HEK293T (cell line): ENCODE measurements around the gene ANKFY1.

Experiments
- ARNT ChIP-seq: fragments of 450-650 bp; IDR thresholded peaks from 2 replicates; pipeline ENCODE4 v1.6.1; 2017; ENCODE audit warnings: mild to moderate bottlenecking
- BHLHE40 ChIP-seq: fragments of 450-650 bp; IDR thresholded peaks from 2 replicates; pipeline ENCODE4 v1.6.1; 2016; ENCODE audit warnings: mild to moderate bottlenecking, moderate library complexity, borderline replicate concordance
- CTBP1 ChIP-seq: fragments of 450-650 bp; IDR thresholded peaks from 2 replicates; pipeline ENCODE4 v1.6.1; 2016; ENCODE audit warnings: borderline replicate concordance
- ELF4 ChIP-seq: fragments of 450-650 bp; IDR thresholded peaks from 2 replicates; pipeline ENCODE4 v1.6.1; 2017; ENCODE audit warnings: antibody characterized with exemption
- FOXK2 ChIP-seq: fragments of 450-650 bp; IDR thresholded peaks from 2 replicates; pipeline ENCODE4 v1.6.1; 2016; ENCODE audit warnings: mild to moderate bottlenecking
- FOXM1 ChIP-seq: fragments of 450-650 bp; IDR thresholded peaks from 2 replicates; pipeline ENCODE4 v1.6.1; 2017; ENCODE audit warnings: mild to moderate bottlenecking, borderline replicate concordance
- SP1 ChIP-seq: fragments of 450-650 bp; IDR thresholded peaks from 2 replicates; pipeline ENCODE4 v1.6.1; 2017
- SUZ12 ChIP-seq: fragments of 450-650 bp; IDR thresholded peaks from 2 replicates; pipeline ENCODE4 v1.6.1; 2016; ENCODE audit warnings: mild to moderate bottlenecking
- TARDBP ChIP-seq: fragments of 450-650 bp; IDR thresholded peaks from 2 replicates; pipeline ENCODE4 v1.6.1; 2016
- ZNF384 ChIP-seq: fragments of 450-650 bp; IDR thresholded peaks from 2 replicates; pipeline ENCODE4 v1.6.1; 2016

DNA sequence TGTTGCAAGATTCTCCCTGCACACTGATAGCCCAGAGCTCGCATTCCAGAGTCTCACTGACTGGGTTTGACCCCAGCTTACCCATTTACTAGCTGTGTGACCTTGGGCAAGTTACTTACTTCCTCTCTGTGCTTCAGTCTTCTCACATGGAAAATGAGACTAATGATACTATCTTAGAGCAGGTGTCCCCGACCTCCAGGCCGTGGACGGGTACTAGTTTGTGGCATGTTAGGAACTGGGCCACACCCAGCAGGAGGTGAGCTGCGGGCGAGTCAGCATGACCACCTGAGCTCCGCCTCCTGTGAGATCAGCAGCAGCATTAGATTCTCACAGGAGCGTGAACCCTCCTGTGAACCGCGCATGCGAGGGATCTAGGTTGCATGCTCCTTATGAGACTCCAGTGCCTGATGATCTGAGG, 15.8 kb downstream of the ANKFY1 start:
- TF ChIP-seq CTBP1: no peak
- TF ChIP-seq SP1: no peak
- TF ChIP-seq ZNF384: no peak
- TF ChIP-seq FOXM1: no peak
- no peak for TF ChIP-seq TARDBP
- TF ChIP-seq BHLHE40: no peak
- TF ChIP-seq ARNT: no peak
- TF ChIP-seq FOXK2: no peak
- no peak for TF ChIP-seq SUZ12
- no peak for TF ChIP-seq ELF4
